Stimulated activated effector memory CD8-positive, alpha-beta T cell treated with anti-CD3 and anti-CD28 coated beads, Interleukin-12 subunit alpha, Interleukin-12 subunit beta, amount 100 ng/mL, for 72 hours (primary cell): ENCODE data around the gene DCK.
"Not testable (repeated sequence)": the region's sequence is repeated elsewhere in the genome, so short reads cannot be mapped to it uniquely, and the experiment has no call there.

Experiments used
- ATAC-seq: fragments of 150-1000 bp; cut with Tn5 transposase; 2 replicates; pipeline ENCODE4 v1.10.0; 2021
- DNase-seq, 2 donors: peaks; one replicate each; pipeline ENCODE4 v3.0.0; 2021 to 2022; ENCODE audit warnings: low spot score in 2 of 2
- H3K27ac Mint-ChIP-seq: one replicate; pipeline ENCODE4 v1.8.0; 2022; ENCODE audit warnings: mild to moderate bottlenecking, mixed read lengths
- H3K36me3 Mint-ChIP-seq: one replicate; pipeline ENCODE4 v1.8.0; 2022; ENCODE audit warnings: mild to moderate bottlenecking, mixed read lengths
- H3K4me1 Mint-ChIP-seq: one replicate; pipeline ENCODE4 v1.8.0; 2022; ENCODE audit warnings: mixed read lengths
- H3K4me3 Mint-ChIP-seq: one replicate; pipeline ENCODE4 v1.8.0; 2022; ENCODE audit warnings: mild to moderate bottlenecking, mixed read lengths
- H3K9me3 Mint-ChIP-seq: one replicate; pipeline ENCODE4 v1.8.0; 2022; ENCODE audit warnings: mixed read lengths

Gene DCK

DNA sequence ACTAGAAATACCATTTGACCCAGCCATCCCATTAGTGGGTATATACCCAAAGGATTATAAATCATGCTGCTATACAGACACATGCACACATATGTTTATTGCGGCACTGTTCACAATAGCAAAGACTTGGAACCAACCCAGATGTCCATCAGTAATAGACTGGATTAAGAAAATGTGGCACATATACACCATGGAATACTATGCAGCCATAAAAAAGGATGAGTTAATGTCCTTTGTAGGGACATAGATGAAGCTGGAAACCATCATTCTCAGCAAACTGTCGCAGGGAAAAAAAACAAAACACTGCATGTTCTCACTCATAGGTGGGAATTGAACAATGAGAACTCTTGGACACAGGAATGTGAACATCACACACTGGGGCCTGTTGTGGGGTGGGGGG, 23.9 kb downstream of the DCK start:
- peaks cover 13% of the 10 kb centered on the region for H3K4me1 Mint-ChIP-seq
- not testable (repeated sequence) for DNase-seq

DNA sequence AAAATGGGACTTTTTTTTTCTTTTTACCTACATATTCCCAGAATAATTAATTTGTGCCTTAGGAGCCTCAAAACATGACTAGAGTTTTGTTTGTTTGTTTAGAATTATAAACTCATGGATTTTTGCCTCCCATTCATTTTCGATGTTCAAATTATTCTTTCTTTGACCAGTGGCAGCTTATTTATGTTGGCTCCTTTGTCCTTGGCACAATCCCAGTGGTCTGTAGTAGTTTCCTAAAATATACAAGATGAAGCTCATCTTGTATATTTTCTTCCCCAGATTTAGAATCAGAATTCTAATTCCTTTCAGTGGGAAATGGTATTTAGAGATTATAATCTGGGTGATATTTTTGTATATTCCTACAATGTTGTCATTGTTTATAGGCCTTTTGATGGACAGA, 27.2 kb downstream of the DCK start:
- Mint-ChIP-seq H3K4me3 (no peak overlapping the region), H3K36me3 (peaks cover 36% of the 10 kb centered on the region), H3K4me1 (no peaks in the 10 kb centered on the region), H3K9me3 (no peaks in the 10 kb centered on the region), H3K27ac (peak overlapping the region; percentile 32)
- ATAC-seq (no peak), DNase-seq (no peak)

More for the DNA sequence above, 23.9 kb downstream of the DCK start:
- not testable (repeated sequence) for H3K27ac Mint-ChIP-seq, ATAC-seq, H3K4me3 Mint-ChIP-seq, H3K9me3 Mint-ChIP-seq
- peaks cover 21% of the 10 kb centered on the region for H3K36me3 Mint-ChIP-seq

DNA sequence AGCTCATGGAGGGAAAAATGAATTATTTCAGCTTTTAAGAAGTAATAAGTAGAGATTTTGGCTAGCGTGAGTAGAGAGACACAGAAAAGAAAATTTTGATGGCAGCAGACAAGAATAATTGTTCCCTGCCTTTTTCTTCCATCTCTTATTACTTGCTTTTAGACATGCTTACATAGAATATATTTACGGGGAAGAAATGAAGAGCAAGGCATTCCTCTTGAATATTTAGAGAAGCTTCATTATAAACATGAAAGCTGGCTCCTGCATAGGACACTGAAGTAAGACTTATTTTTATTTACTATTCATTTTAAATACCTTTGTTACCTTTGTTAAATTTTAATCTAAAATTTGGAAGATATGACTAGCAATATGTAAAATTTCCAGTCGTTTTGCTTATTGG, 32.2 kb downstream of the DCK start:
- H3K4me3 Mint-ChIP-seq = no peak overlapping the region
- H3K36me3 Mint-ChIP-seq = peaks cover 36% of the 10 kb centered on the region
- H3K9me3 Mint-ChIP-seq = no peaks in the 10 kb centered on the region
- H3K4me1 Mint-ChIP-seq = no peaks in the 10 kb centered on the region
- DNase-seq (no peak), ATAC-seq (no peak)
- no peak overlapping the region for H3K27ac Mint-ChIP-seq

DNA sequence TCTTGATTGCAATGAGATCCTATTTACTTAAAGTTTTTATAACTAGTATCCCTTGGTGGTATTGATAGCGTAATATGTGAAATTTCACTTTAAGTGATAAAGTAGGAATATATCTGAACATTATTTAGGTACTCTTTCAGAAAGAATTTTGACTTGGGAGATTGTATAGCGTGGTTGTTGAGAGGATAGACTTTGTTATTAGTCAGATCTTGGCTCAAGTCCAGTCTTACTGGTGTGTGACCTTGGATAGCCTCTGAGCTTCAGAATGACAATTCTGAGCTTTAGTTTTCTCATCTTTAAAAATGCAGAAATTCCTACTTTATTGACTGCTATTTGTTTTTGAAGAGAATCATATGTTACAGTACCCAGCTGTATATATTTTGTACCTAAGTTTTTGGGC, 32.6 kb downstream of the DCK start:
- H3K4me3 Mint-ChIP-seq = no peak overlapping the region
- DNase-seq (no peak), ATAC-seq (no peak)
- H3K27ac Mint-ChIP-seq = no peak overlapping the region
- H3K9me3 Mint-ChIP-seq = no peaks in the 10 kb centered on the region
- peaks cover 36% of the 10 kb centered on the region for H3K36me3 Mint-ChIP-seq
- H3K4me1 Mint-ChIP-seq = no peaks in the 10 kb centered on the region

DNA sequence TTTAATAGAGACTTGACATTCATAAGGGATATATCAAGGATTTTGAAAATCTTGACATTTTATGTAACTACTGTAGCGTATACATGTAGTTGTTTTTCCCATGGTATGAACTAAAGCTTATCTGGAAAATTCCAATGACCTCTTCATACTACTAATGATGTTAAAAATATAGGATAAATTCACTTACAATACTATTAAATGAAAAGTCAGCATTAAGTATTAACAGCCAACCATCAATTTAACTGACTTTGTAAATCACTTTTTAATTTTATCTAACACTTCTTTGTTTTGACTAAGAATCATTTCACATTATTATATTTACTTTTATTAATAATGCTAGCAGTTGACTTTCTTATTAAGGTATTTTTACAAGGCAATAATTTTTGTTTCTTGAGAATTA, 34.2 kb downstream of the DCK start:
- ATAC-seq = no peak
- H3K27ac Mint-ChIP-seq = no peak overlapping the region
- peaks cover 5% of the 10 kb centered on the region for H3K4me1 Mint-ChIP-seq
- no peak for DNase-seq
- no peak overlapping the region for H3K4me3 Mint-ChIP-seq
- peaks cover 21% of the 10 kb centered on the region for H3K36me3 Mint-ChIP-seq
- H3K9me3 Mint-ChIP-seq = no peaks in the 10 kb centered on the region

DNA sequence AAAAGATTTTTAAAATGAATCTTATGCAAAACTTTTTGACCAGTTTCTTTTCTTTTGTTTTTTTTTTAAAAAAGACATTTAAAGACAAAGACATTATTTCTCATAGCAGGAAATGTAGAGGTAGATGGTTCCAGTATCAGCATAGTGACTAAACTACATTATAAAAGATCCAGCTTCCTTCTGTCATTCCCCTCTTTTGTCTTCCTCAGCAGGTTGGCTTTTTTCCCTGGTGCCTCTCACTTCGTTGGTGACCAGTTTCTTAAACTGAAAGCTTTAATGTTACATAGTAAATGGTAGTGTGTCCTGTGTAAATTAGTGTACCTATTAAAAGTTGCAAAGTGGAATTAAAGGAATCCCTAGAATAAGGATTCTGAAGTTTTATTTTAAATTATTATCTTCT, 36.1 kb downstream of the DCK start:
- peaks cover 11% of the 10 kb centered on the region for H3K4me1 Mint-ChIP-seq
- no peak overlapping the region for H3K4me3 Mint-ChIP-seq
- ATAC-seq (no peak), DNase-seq (no peak)
- H3K9me3 Mint-ChIP-seq = no peaks in the 10 kb centered on the region
- H3K27ac Mint-ChIP-seq = no peak overlapping the region
- peaks cover 2% of the 10 kb centered on the region for H3K36me3 Mint-ChIP-seq

DNA sequence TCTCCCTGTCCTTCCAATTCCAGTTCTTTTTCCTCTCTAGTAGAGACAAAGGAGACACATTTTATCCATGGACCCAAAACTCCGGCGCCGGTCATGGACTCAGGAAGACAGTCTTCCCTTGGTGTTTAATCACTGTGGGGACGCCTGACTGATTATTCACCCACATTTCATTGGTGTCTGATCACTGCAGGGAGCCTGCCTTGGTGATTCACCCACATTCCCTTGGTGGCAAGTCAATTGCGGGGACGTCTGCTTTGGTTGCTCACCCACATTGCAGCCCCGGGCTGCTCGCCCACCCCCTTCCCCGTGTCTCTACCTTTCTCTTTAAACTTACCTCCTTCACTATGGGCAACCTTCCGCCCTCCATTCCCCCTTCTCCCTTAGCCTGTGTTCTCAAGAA, 38.7 kb downstream of the DCK start:
- H3K36me3 Mint-ChIP-seq, H3K4me3 Mint-ChIP-seq, H3K9me3 Mint-ChIP-seq, DNase-seq, ATAC-seq: not testable (repeated sequence)
- H3K4me1 Mint-ChIP-seq = peaks cover 11% of the 10 kb centered on the region
- peak overlapping the region; percentile 29 for H3K27ac Mint-ChIP-seq

DNA sequence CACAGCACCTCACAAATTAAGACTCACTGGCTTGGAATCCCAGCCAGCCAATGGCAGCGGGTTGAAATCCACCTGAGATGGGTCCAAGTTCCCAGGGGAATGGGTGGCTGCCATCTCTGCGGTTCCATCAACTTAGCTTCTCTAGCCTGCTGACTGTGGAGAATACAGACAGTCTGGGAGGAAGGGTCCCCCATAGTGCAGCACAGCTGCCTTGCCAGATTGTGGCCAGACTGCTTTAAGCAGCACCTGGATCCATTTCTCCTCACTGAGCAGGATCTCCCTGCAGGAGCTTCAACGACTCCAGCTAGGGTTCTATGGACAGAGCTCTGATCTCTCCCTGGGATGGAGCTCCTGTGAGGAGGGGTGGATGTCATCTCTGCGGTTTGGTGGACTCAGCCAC, 51.8 kb downstream of the DCK start:
- Mint-ChIP-seq H3K4me3 (no peak overlapping the region), H3K4me1 (no peaks in the 10 kb centered on the region), H3K36me3 (peaks cover 12% of the 10 kb centered on the region), H3K27ac (no peak overlapping the region), H3K9me3 (no peaks in the 10 kb centered on the region)
- DNase-seq (no peak), ATAC-seq (no peak)

DNA sequence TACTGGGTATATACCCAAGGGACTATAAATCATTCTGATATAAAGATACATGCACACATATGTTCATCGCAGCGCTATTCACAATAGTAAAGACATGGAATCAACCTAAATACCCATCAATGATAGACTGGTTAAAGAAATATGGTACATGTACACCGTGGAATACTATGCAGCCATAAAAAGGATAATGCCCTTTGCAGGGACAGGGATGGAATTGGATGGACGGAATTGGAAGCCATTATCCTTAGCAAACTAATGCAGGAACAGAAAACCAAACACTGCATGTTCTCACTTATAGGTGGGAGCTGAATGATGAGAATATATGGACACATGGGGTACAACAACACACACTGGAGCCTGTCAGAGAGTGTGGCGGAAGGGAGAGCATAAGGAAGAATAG, 55.9 kb downstream of the DCK start:
- no peak for DNase-seq
- Mint-ChIP-seq H3K27ac (no peak overlapping the region), H3K36me3 (no peaks in the 10 kb centered on the region), H3K4me3 (no peak overlapping the region), H3K9me3 (no peaks in the 10 kb centered on the region), H3K4me1 (no peaks in the 10 kb centered on the region)
- no peak for ATAC-seq

DNA sequence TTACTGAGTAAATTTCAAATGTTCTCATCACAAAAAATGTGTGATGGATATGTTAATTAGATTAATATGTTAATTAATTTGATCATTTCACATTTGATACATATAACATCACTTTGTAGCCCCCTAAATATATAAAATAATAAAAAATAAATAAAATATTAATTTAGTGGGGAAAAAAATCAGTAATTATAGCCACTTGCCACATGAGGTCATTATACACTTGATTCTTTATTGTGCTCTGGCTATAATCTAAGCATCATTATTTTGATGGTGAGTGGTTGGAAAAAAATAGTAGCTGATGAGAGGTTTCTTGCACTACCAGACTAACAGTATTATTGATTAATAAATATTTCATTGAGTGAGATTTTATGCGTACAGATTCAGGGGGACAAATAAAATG, 57.4 kb downstream of the DCK start:
- no peak overlapping the region for H3K27ac Mint-ChIP-seq
- ATAC-seq (no peak), DNase-seq (no peak)
- H3K36me3 Mint-ChIP-seq = no peaks in the 10 kb centered on the region
- no peak overlapping the region for H3K4me3 Mint-ChIP-seq
- H3K4me1 Mint-ChIP-seq = no peaks in the 10 kb centered on the region
- H3K9me3 Mint-ChIP-seq = no peaks in the 10 kb centered on the region

DNA sequence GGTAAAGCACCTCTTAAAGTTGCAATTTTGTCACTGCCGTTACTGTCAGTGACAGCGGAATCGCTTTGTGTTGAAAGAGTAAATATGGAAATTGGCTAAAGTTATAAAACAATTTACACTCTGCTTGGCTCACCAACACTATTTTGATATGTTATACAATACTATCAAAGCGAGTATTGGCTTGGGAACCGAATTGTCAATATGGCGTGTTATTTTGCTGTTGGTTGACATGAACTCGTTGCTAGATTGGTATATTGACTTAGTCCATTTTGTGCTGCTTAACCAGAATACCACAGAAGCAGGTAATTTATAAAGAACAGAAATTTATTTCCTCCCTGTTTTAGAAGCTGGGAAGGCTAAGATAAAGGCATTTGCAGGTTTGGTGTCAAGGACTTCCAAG, 58.6 kb downstream of the DCK start:
- no peaks in the 10 kb centered on the region for H3K9me3 Mint-ChIP-seq
- no peak overlapping the region for H3K27ac Mint-ChIP-seq
- ATAC-seq = no peak
- no peaks in the 10 kb centered on the region for H3K4me1 Mint-ChIP-seq
- no peak overlapping the region for H3K4me3 Mint-ChIP-seq
- H3K36me3 Mint-ChIP-seq = no peaks in the 10 kb centered on the region
- DNase-seq = no peak

DNA sequence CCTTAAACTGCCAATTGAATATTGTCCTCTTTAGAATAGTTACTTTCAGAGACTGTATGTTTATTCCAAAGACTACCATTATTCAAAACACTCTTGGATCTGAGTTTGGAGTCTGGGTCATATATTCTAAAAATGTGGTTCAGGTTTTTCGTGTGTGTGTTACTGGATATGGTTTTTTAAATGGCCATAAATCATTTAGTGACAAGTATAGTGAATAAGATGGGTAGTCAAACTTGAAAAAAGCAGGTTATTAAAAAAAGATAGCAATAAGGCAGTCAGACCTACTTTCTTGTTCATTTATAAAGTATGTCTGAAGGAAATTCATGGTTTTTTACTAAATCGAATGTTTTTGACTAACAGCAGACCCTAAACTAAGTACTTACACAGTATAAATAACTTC, 59.3 kb downstream of the DCK start:
- no peak overlapping the region for H3K27ac Mint-ChIP-seq
- H3K36me3 Mint-ChIP-seq = no peaks in the 10 kb centered on the region
- H3K4me3 Mint-ChIP-seq = no peak overlapping the region
- DNase-seq (no peak), ATAC-seq (no peak)
- H3K9me3 Mint-ChIP-seq = no peaks in the 10 kb centered on the region
- no peaks in the 10 kb centered on the region for H3K4me1 Mint-ChIP-seq

DNA sequence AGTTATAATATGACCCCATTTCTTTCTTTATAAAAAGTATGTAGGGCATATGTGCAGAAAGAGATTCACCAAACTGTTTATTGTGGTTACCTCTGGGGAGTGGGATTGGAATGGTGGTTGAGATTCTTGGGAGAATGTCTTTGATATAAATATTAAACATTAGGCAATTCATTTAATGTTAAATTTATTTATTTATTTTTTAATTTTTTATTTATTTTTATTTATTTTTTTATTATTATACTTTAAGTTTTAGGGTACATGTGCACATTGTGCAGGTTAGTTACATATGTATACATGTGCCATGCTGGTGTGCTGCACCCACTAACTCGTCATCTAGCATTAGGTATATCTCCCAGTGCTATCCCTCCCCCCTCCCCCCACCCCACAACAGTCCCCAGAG, 60.2 kb downstream of the DCK start:
- not testable (repeated sequence) for H3K4me3 Mint-ChIP-seq, H3K9me3 Mint-ChIP-seq, ATAC-seq, DNase-seq, H3K27ac Mint-ChIP-seq, H3K36me3 Mint-ChIP-seq, H3K4me1 Mint-ChIP-seq

DNA sequence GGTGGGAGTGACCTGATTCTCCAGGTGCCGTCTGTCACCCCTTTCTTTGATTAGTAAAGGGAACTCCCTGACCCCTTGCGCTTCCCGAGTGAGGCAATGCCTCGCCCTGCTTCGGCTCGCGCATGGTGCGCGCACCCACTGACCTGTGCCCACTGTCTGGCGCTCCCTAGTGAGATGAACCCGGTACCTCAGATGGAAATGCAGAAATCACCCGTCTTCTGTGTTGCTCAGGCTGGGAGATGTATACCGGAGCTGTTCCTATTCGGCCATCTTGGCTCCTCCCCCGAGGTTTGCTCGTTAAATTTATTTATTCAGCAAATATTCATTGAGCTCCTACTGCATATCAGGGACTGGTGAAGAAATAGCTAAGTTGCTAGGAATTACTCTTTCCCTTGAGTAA, 66.1 kb downstream of the DCK start:
- H3K36me3 Mint-ChIP-seq, H3K27ac Mint-ChIP-seq, H3K4me1 Mint-ChIP-seq, H3K9me3 Mint-ChIP-seq, DNase-seq, ATAC-seq, H3K4me3 Mint-ChIP-seq: not testable (repeated sequence)

DNA sequence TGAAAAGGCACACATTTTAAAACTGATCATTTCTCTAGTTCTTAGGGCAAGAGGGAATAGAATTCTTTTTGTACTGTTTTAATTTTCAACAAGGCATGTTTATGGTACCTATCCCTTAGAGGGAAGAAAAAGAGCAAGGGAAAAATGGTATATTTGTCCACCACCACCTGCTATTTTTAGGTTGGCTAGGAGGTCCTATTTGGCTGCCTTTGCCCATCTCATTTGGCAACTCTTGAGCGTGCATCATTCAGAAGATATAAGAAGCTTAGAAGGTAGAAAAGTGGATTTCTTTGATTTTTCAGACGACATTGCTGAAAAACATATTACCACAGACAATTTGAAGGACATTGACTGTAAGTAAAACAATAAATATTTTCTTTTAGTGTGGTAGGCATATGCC, 69.0 kb downstream of the DCK start:
- H3K4me1 Mint-ChIP-seq = peaks cover 9% of the 10 kb centered on the region
- H3K9me3 Mint-ChIP-seq = no peaks in the 10 kb centered on the region
- no peak overlapping the region for H3K27ac Mint-ChIP-seq
- H3K36me3 Mint-ChIP-seq = no peaks in the 10 kb centered on the region
- H3K4me3 Mint-ChIP-seq = no peak overlapping the region
- DNase-seq (no peak), ATAC-seq (no peak)

DNA sequence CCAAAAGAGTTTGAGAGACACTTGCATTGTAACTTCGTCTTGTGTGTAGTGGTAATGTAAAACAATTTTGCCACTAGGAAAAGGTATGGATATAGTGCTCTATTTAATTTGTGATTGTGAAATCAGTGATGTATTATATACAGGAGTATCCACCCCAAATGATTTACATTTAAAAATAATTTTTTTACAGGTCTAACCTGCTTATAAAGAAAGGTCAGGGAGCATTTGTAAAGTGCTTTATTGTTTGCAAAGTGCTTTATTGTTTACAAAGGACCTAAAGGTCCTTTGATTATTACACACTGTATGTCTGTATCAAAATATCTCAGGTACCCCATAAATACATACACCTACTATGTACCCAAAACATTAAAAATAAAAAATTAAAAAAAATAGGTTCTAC, 70.3 kb downstream of the DCK start:
- Mint-ChIP-seq H3K36me3 (no peaks in the 10 kb centered on the region), H3K4me3 (no peak overlapping the region), H3K27ac (no peak overlapping the region), H3K4me1 (peaks cover 12% of the 10 kb centered on the region), H3K9me3 (no peaks in the 10 kb centered on the region)
- DNase-seq (no peak), ATAC-seq (no peak)

DNA sequence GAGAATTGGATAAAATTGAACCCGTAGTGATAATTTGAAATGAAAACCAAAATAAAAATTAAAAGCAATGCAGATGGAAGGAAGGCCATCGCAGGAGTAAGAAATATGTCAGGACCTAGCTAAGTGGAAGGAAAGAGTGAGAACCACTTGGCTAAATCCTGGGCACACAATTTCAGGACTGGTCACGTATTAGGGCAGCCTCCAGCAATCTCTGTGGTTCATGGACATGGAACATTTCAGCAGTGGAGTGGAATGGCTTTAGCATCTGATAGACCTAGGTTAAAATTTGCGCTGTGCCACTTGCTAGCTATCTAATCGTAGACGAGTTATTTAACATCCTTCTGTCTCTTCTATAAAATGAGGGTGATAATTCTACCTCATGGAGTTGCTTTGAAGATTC, 71.1 kb downstream of the DCK start:
- no peaks in the 10 kb centered on the region for H3K9me3 Mint-ChIP-seq
- DNase-seq (no peak), ATAC-seq (no peak)
- H3K4me1 Mint-ChIP-seq = peaks cover 12% of the 10 kb centered on the region
- no peak overlapping the region for H3K4me3 Mint-ChIP-seq
- no peaks in the 10 kb centered on the region for H3K36me3 Mint-ChIP-seq
- no peak overlapping the region for H3K27ac Mint-ChIP-seq
